HG02642 (cell line): ENCODE measurements around the gene KCNMA1.

ENCODE experiments used
- ATAC-seq: cut with Tn5 transposase; IDR thresholded peaks from one replicate; pipeline ENCODE4 v1.9.1; 2021; ENCODE audit warnings: mild to moderate bottlenecking; ENCODE audit not compliant: unreplicated experiment, poor library complexity

KCNMA1 gene

DNA sequence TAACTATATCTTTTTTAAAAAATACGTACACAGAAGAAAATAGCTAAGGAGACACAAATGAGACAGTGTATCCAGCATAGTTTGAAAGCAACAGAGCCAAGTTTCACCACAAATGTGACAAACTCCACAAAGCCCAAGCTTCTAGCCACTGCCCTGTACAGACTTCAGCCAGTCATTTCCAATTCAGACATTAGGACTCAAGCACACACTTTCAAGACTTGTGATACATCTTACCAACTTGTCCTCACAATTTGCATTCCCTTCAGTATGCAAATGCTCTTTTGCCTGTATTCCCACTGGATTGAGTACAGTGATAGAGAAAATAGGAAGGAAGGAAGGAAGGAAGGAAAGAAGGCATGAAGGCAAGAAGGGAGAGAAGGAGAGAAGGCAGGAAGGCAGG is 510.4 kb downstream of the KCNMA1 start:
- ATAC-seq: no peak

DNA sequence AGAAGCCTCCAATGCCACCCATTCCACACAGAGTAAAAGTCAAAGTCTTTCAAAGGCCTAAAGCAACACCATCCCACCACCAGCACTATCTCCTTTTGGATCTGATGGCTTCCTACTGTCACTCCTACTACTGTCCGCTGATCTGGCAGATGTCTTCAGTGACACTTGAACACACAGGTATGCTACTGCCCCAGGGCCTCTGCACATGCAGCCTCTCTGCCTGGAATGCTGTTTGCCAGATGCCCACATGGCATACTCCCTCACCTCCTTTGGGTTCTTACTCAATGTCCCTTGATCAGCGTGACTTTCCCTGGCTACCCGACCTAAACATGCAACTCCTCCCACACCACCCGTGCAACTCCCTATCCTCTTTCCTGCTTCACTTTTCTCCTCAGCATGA is 512.4 kb downstream of the KCNMA1 start:
- no peak for ATAC-seq

DNA sequence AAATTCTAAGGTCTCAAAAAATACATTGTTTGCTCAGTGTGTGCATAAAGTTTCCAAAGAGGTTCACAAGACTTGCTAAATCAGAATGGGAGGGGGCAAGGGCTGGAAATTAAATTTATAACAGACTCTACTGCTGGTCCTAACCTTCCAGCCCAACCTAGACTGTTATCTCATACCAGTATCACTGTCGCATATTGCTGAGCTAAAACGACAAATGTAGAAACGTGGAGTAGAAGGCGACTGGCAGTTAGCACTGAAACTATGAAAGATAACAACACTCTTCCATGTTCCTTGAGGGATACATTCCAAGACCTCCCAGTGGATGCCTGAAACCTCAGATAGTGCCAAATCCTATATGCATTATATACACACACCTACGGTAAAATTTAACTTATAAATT is 514.3 kb downstream of the KCNMA1 start:
- ATAC-seq: no peak

DNA sequence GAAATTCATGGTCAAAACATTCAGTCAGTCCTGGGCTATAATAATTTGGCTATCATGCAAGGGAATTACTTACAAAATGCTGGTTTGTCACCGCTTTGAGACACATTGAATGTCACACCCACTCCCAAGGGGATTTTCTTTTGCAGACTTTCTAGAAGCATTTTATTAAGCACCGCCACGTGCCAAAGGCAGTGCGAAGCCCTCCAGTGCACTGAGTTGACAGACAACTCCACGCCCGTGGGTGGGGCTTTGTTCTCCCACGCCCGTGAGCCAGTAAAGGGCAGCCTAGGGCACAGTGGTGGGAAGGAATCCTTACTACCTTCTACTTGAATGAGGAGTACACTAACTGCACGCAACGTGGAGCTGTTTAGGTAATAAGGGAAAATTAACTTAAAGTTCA is 515.8 kb downstream of the KCNMA1 start:
- no peak for ATAC-seq

DNA sequence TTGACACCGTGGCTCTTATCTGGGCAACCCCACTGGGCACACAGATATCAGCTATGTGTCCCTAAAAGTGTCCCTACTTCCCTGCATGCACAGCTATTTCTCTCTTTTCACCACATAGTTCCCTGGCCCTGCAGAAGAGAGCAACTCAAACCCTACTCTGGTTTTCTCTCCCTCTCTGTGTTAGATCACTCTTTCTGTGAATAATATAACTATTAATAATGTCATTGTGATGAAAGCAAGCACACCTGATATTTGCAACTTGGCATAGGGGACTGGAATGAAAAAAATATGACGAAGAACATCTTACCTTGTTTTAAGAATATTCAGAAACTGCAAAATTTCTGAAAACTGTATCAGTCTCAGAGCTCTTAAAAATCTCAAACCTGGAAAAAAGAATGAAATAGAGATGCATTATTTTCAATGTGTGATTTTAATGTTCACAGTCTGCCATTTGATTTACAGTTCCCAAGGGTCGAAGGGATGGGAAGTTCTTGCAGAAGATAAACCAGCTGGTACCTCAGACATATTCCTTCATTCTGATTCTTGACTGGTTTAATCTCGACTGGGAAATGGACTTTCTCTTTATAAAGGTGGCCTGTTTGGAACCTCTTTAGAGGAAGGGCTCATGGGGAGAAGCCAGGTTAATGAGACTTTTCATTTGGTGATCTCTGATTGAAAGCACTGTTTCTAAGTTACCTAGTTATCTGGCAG is 516.8 kb downstream of the KCNMA1 start:
- ATAC-seq: no peak

DNA sequence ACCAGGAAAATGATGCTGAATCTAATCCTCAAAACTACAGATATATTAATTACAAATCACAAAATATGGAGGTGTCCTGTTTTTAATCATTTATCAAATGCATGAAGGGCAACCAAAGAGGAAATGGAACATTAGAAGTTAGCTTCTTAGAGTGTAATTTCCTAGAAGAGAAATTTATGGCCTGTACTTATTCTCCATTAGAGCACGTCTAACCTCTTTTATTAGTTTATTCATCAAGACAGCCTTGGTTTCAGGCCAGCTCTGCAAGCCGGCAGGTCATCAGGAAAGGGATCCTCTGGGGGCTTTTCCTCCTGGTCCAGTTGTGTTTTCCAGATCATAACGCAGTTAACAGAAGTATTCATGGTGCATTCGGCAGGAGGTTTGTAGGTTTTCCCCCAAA is 517.6 kb downstream of the KCNMA1 start:
- ATAC-seq: no peak

DNA sequence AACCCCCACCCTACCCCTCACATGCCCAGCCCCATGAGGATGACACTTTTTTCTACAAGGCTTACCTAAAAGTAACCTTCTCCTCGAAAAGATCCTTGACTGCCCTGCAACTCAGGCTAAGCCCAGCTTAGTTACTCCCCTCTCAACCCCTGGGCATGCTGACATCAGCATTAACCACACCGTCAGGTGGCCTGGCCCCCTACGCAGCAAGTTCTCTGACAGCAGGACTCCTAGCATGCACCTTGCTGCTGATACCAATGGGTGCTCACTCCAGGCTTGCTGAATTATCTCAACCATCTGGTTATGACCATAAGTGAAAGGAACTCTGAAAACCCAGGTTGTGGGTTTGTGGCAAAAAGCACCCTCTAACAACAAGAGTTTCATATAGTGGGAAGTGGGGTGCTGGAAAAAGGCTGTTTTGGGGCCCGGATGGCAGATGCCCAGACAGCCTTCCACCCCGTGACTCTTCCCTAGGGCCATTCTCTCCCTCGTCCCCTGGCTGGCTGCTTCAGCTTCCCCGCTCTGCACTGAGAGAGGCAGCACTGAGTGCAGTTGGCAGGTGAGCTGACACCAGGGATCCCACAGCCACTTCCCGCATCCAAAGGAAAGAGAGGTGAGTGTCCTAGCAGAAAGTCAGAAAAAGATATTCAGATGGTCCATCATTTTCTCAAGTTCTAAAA is 518.9 kb downstream of the KCNMA1 start:
- no peak for ATAC-seq

DNA sequence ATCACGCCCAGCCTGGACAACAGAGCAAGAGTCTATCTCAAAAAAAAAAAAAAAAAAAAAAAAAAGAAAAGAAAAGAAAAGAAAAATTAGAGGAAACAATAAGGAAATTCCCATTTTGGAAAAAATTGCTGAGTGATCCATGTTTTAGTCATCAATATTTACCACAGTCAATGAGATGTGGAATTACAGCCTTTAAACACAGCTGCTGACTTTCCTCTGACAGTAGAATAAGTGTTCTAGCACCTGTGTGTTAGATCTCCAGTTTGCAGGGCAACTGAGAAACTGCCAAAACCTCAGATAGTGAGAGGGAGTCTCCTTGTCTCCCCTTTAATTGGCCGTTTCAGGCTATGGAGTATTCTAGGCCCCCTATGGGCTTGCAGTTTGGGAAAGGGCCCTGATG is 520.1 kb downstream of the KCNMA1 start:
- ATAC-seq: no peak

DNA sequence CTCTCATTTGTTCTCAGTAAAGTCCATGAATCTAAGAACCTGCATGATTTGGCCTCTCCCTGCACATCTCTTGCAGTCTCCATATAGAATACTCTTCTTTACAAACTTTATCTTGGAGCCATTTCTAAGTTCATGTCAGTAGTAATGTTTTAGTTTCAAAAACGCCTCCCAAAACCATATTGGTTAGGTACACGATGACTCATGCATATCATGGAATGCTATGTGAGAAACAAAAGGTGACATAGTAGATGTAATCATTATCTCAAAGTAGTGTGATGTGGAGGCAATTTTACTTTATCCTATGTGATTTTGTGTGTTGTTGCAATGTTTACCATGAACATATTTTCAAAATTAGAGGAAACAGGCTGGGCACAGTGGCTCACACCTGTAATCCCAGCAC is 520.7 kb downstream of the KCNMA1 start:
- no peak for ATAC-seq

DNA sequence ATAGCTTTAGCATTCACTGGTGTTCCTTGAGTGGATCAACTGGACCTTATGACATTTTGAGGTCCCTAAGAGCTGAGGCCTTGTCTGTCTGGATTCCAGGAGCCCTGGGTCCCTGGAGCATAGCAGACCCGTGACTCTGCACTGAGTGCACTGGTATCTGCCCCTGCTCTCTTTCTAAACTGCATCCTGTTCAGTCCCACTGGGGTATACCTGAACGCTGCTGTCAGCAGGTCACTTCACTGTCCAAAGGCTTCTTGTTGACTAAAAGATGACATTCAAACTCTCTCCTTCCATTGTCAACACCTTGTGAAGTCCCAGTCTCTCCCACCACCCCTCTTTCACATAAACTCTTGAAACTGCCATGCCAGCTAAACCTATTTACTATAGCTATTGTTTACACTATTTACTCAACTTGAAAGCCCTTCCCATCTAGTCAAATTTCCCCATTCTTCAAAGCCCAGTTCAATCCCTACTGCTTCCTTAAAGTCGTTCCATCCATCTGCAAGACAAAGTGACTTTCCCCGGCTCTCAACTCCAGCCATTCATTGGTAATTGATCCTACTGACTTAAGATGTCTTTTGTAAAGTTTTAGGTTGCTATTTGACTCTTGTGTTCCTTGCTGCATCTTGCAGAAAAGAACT is 523.3 kb downstream of the KCNMA1 start:
- no peak for ATAC-seq

DNA sequence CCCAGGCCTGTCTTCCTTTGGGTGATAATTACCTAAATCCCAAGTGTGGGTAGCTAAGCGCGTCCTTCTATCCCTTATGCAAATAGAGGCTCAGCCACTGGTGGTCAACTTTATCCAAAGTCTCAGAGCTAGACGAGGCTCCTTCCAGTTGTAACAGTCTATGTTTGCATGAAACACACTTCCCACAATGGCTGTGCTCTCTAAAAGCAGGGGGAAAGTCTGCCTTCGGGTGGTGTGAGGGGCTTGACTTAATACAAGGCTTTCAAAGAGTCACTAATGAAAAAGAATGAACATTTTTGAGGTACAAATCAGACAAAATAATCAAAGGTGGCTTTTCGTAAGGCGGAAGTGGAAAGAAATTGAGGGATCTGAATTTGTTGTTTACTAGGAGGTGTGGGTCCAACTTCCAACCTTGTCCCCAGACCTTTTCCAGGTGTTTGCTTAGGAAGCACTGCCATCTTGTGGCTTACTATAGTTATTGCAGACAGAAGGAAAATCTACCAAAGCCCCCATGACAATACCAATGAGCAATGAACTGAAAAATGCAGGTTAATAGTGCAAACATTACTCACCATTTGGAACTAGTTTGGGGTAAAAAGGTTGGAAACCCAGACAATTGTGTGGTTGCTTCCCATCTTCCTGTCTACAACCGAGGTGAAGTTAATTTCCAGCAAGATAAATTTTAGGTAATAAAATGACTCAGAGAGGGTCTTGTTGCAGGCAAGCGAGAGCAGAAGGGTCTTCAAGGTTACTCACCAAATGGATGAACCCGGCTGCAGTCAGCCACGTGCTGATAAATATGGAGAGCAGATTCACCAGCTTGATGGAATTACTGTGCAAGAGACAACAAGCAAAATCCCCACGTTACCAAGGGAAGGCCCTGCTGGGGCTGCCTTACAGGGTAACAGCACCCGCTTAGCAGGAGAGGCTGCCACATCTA is 525.7 kb downstream of the KCNMA1 start:
- ATAC-seq: no peak

DNA sequence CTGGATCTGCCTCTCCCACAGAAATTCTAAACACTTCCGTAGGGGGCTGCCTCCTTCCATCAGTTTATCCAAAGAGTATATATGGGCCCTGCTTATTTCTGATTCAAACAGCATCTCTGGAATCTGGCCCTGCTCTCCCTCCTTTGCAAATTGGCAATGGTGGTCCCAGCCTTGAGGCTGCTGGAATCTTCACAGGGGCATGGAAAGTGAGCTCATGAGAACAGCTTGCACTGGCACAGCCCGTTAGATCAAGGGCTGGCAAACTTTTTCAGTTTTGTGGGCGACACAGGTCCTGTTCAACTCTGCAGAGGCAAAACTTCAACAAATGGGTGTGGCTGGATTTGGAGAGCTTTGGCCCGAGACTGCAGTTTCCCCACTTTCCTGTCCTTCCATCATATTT is 526.9 kb downstream of the KCNMA1 start:
- ATAC-seq: no peak

DNA sequence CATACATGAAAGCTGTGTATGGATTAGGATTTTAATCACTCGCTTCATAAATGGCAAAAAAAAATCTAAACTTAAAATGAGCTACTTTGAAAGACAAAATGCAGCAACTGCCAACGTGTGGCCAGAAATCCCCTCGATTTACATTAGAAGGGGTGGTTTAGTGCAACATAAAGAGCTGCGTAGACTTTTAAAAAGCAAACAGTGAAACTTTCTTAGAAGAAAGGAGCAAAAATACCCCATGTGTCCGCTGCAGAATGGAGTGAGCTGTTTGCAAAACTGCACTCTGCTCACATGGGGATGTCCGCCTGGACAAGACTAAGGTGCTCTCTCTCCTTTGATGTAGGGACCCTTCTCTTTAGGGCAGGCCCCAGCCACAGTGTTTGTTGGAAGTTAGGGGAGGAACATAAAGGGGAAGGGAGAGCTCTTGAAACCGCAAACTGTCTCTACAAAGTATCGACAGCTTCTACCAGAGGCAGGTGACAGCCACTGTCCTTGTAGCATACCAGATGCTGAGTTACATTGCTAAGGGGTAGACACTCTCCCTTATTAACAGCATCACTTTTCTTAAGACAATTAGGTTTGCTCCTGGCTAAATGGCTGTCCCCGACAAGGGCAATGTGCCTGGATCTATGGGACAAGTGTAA is 528.1 kb downstream of the KCNMA1 start:
- ATAC-seq: no peak

DNA sequence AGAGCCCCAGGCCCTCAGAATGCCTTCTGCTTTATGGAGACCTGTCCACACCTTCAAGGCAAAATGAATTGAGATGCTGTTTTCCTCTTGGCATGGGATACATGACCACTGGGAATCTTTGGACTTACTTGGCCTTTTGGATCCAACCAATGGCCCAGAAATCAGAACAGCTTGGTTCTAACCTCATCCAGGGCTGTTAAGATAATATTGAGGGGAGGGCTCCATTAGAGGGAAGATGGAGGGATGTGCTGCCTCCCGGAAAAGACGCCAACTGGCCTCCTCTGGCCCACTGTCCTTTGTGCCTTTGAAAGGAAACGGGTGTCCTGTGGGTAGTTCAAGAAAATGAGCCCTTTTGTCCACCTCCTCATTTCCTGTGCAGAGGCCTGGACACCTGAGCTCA is 530.9 kb downstream of the KCNMA1 start:
- no peak for ATAC-seq

DNA sequence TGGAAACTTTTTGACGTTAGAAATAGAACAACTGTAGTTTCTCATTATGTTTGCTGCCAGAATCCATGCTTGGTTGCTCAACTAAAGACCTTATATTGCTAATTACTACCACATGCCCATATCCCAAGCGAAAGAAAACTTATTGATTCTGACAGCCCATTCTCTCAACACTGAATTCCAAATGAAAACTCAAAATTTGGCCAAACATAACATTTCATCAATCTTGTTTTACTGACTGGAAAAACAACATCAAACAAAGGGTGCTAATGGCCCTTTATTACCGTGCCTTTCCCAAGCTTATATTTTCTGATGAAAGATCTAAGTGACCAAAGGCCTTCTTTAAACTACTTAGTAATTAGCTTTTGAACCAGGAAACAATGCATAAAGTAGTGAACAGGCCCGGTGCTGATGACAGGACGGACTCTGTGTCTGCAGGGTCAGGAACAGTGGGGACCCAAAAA is 531.8 kb downstream of the KCNMA1 start:
- ATAC-seq: no peak

DNA sequence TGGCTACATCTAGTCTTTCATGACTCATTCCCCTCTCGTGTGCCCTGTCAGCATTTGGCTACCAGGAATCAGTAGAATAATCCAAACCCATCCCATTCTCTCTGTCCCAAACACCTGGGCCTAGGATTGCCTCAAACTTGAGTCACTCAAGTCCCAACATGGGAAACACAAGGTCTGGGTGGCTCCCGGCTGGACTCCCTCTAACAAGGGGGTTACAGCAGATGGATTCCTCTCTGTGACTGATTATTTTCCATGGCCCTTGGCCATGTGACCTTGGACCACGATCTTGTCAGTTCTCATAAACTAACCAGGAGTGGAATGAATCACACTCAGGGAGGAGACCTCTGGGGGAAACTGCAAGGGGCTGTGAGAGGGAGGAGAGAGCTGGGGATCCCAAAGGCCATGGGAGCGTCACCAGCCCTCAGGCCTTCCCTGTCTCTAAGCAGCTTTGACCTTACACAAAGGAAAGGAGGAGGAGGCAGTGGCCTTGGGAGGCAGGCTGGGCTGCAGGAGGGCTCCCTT is 533.1 kb downstream of the KCNMA1 start:
- ATAC-seq: no peak

DNA sequence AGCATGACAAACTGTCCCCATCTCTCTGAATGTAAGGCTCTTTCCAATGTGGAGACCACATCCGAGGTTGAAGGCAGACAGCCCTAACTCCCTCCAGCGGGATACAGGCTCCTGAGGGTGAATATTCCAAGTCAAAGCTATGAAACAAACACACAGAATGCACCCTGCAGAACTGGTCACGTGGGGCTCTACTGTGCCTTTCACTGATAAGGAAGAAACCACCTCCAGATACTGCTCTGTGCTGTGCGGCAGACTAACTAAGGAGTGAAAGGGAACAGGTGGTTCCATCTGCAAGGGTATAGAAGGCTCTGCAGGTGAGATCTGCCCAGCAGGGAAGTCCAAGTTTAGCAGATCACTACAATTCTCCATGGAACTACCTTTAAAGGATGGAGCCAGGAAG is 534.4 kb downstream of the KCNMA1 start:
- no peak for ATAC-seq

DNA sequence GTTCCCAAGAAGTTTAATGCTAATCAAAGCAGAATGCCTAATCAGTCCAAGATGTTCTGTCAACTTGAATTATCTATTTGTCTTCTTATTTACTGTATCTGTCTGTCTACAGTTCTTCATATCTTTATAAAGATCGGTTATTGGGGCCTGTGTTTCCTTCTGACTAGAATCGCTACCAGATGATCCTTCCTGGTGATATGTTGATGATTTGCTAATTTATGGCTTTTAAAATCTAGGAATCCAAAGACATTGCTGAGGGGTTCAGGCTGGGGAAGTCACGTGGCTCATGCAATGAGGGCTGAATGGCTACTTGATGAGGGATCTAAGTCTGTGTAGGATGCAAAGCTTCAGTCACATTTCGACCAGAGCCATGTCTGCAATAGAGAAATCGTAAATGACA is 536.3 kb downstream of the KCNMA1 start:
- ATAC-seq: no peak

DNA sequence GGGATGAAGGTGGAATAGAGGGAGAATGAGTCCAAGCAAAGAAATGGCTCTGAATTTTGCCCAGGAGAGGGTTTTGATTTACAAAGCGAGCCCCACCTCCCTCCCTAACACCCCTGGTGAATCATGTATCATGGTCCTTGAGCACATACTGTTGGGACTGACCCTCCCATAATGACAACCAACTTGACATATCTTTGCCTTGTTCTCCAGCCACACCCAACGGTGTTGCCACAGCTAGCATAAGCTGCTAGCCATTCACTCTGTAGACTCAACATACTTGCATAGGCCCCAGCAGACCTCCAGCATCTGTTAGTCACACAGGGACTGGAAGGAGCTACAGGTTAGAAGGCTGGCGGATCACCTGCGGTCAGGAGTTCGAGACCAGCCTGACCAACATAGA is 538.5 kb downstream of the KCNMA1 start:
- ATAC-seq: no peak

DNA sequence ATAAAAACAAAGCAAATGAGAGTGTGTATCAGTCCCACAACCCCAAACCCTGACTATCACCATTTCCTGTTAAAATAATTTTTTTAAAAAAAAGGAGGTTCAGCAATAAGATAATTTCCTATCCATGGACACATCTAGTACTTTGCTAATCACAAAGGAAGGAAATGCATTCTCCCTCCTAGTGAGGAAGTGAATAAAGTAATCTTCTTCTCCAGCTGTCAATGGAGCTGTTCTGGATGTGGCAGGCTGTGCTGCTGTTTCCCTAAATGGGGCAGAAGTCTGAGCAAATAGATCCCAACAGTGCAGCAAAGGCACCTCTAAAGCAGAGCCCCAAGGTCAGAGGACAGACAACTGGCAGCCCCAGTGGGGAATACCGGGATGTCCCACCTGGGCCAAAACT is 540.0 kb downstream of the KCNMA1 start:
- ATAC-seq: no peak
